K562 (cell line): ENCODE measurements around the gene WBP1. TPM values are rescaled to one million over a fixed set of nuclear protein-coding genes. Genes with fewer than 3 reads are reported as not detected.

Source experiments
- BCL6 ChIP-seq: fragments of 250-450 bp; sonication (Bioruptor Pico); IDR thresholded peaks from 2 replicates; pipeline ENCODE4 v1.4.0; 2020
- COPS2 ChIP-seq: fragments of 450-650 bp; conservative IDR thresholded peaks from 2 replicates; pipeline ENCODE4 v1.6.1; 2016; ENCODE audit warnings: mild to moderate bottlenecking, moderate library complexity
- CREB1 ChIP-seq, 2 experiments: sonication (generic) in 1 of 2; formaldehyde crosslinking in 1 of 2; IDR thresholded peaks; 2 replicates each; pipeline versions ENCODE4 v1.6.1 to v1.8.0; 2012 to 2022; ENCODE audit warnings: inconsistent platforms in 1 of 2, mild to moderate bottlenecking in 1 of 2, missing genetic modification reagents in 1 of 2, moderate library complexity in 1 of 2
- EP300 ChIP-seq: IDR thresholded peaks from 2 replicates; pipeline ENCODE4 v1.6.1; 2012; ENCODE audit warnings: low read length, improper control_type of control experiment
- MAZ ChIP-seq, 2 experiments: fragments of 450-650 bp in 1 of 2; sonication (generic) in 1 of 2; formaldehyde crosslinking; IDR thresholded peaks in 1 of 2; conservative IDR thresholded peaks in 1 of 2; 2 replicates each; pipeline versions ENCODE4 v1.4.0 to v1.5.0; 2020; ENCODE audit warnings: mild to moderate bottlenecking in 1 of 2, missing genetic modification reagents in 1 of 2
- MYBL2 ChIP-seq, 2 experiments: fragments of 450-650 bp in 1 of 2; sonication (generic) in 1 of 2; formaldehyde crosslinking in 1 of 2; IDR thresholded peaks; 2 replicates each; pipeline versions ENCODE4 v1.6.1 to v1.8.1; 2017 to 2022; ENCODE audit warnings: borderline replicate concordance in 1 of 2, inconsistent platforms in 1 of 2, low read depth in 1 of 2, mild to moderate bottlenecking in 1 of 2, missing genetic modification reagents in 1 of 2, moderate library complexity in 1 of 2
- PHF21A ChIP-seq: fragments of 450-650 bp; IDR thresholded peaks from 2 replicates; pipeline ENCODE4 v1.6.1; 2017; ENCODE audit warnings: low read depth, borderline replicate concordance
- POLR2AphosphoS5 ChIP-seq: IDR thresholded peaks from 2 replicates; pipeline ENCODE4 v1.6.1; 2011; ENCODE audit warnings: mild to moderate bottlenecking, low read depth, low read length, moderate library complexity; ENCODE audit not compliant: control insufficient read depth, insufficient read depth
- SREBF1 ChIP-seq: fragments of 150-350 bp; IDR thresholded peaks from 2 replicates; pipeline ENCODE4 v1.6.1; 2014; ENCODE audit warnings: antibody characterized with exemption, low read depth, low read length, borderline replicate concordance
- STAG1 ChIP-seq: sonication (generic); formaldehyde crosslinking; IDR thresholded peaks from 2 replicates; pipeline ENCODE4 v1.5.0; 2020; ENCODE audit warnings: missing genetic modification reagents, borderline replicate concordance
- TARDBP ChIP-seq: fragments of 450-650 bp; IDR thresholded peaks from 2 replicates; pipeline ENCODE4 v1.6.1; 2016
- ZBTB7A ChIP-seq: IDR thresholded peaks from 2 replicates; pipeline ENCODE4 v1.6.1; 2011; ENCODE audit warnings: low read depth, mild to moderate bottlenecking, low read length, moderate library complexity, borderline replicate concordance; ENCODE audit not compliant: control insufficient read depth
- ZHX1 ChIP-seq: fragments of 150-350 bp; conservative IDR thresholded peaks from 2 replicates; pipeline ENCODE4 v1.6.1; 2014; ENCODE audit warnings: low read length
- ZKSCAN1 ChIP-seq: fragments of 150-350 bp; IDR thresholded peaks from 2 replicates; pipeline ENCODE4 v1.6.1; 2016; ENCODE audit warnings: low read depth, low read length
- ZNF778 ChIP-seq: fragments of 450-650 bp; formaldehyde crosslinking; IDR thresholded peaks from 2 replicates; pipeline ENCODE4 v1.4.0; 2020; ENCODE audit warnings: mild to moderate bottlenecking, moderate library complexity
- polyA plus RNA-seq, 8 experiments: library from polyadenylated mRNA; depleted of rRNA in 4 of 8; stranded (reverse) in 5 of 8; unstranded in 3 of 8; fragments of >200 nt; fragmentation: Nextera tagmentation in 2 of 8; fragmentation: Illumina TruSeq in 1 of 8; extraction: Ambion mirVana in 2 of 8; extraction: Trizol in 1 of 8; gene quantifications; 2 replicates each; pipeline versions ENCODE4 v1.2.1 to v1.2.3, GENCODE V29; 2011 to 2014; ENCODE audit warnings: inconsistent platforms in 1 of 8, missing spikeins in 1 of 8
- total RNA-seq, 7 experiments: library from RNA; depleted of rRNA in 6 of 7; stranded (reverse); fragments of >200 nt in 6 of 7; fragmentation: Illumina TruSeq in 2 of 7; extraction: Trizol in 2 of 7; gene quantifications; 2 replicates each; pipeline versions ENCODE4 v1.2.1 to v1.2.3, GENCODE V29; 2011 to 2021; ENCODE audit warnings: low replicate concordance in 1 of 7
- TF ChIP-seq, protein P1 (sequence below): fragments of 450-650 bp; formaldehyde crosslinking; IDR thresholded peaks from 2 replicates; pipeline ENCODE4 v1.4.0; 2022; ENCODE audit warnings: missing genetic modification characterization
- TF ChIP-seq, protein P2 (sequence below): fragments of 450-650 bp; IDR thresholded peaks from 2 replicates; pipeline ENCODE4 v1.7.0; 2016; ENCODE audit warnings: borderline replicate concordance
- TF ChIP-seq, protein P3 (sequence below): sonication (generic); formaldehyde crosslinking; IDR thresholded peaks from 2 replicates; pipeline ENCODE4 v1.9.0; 2022; ENCODE audit warnings: mild to moderate bottlenecking, missing genetic modification reagents

Gene WBP1
- total and polyA plus RNA-seq, 9 of the 15 experiments (the other 6 are each of a cell fraction or from before 2014, with no cell fraction given), result 1.9 to 27.7 (median 14.2) TPM

DNA sequence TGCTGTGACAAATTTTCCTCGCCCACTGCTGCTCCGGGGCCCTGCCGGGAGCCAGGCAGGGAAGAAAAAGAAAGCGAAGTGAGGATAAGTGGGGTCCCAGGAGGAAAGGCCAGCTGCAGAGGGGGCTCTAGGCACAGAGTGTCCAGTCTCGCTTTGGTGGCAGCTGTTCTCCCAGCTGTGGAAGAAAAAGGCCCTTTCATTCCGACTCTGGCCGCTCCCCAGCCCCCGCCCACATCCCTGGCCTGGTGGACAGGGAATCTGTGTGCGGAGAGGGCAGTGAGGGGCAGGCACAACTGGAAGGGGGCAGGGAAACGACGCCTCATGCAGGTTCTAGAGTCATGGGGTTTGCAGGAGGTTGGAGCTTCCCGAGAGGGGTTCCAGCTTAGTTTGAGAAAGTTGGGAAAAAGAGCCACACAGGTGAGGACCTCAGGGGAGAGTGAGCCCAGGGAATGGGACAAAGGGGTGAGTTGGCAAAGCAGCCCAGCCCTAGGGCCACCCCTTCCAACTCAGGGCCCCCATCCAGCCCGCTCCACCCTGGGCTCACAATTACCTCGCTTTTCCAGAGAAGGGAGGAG, 18.3 kb upstream of the WBP1 start (continued):
- TF ChIP-seq MAZ (CRISPR knock-in tag; conservative IDR thresholded peaks at IDR 0.05 in 1 of 2, IDR thresholded peaks at IDR 0.05 in 1 of 2) (0 out of 4 replicates have a peak, but pooled peaks of 1 of the 2 experiments have one; percentile 60), ZBTB7A (no peak), EP300 (no peak), ZNF778 (CRISPR knock-in tag) (no peak), SREBF1 (no peak), ZKSCAN1 (no peak), PHF21A (no peak), POLR2AphosphoS5 (no peak), COPS2 (no peak), STAG1 (no peak), TARDBP (no peak), MYBL2 (IDR thresholded peaks at IDR 0.05; ENCODE audit: low read depth) (no peak), MYBL2 (CRISPR knock-in tag; IDR thresholded peaks at IDR 0.05; ENCODE audit: borderline replicate concordance) (no peak), BCL6 (CRISPR knock-in tag) (no peak), ZHX1 (no peak), CREB1 (IDR thresholded peaks at IDR 0.05) (no peak), CREB1 (CRISPR knock-in tag; IDR thresholded peaks at IDR 0.05) (no peak)
- TF ChIP-seq, protein P1, sequence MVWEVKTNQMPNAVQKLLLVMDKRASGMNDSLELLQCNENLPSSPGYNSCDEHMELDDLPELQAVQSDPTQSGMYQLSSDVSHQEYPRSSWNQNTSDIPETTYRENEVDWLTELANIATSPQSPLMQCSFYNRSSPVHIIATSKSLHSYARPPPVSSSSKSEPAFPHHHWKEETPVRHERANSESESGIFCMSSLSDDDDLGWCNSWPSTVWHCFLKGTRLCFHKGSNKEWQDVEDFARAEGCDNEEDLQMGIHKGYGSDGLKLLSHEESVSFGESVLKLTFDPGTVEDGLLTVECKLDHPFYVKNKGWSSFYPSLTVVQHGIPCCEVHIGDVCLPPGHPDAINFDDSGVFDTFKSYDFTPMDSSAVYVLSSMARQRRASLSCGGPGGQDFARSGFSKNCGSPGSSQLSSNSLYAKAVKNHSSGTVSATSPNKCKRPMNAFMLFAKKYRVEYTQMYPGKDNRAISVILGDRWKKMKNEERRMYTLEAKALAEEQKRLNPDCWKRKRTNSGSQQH, result no peak
- TF ChIP-seq, protein P2, sequence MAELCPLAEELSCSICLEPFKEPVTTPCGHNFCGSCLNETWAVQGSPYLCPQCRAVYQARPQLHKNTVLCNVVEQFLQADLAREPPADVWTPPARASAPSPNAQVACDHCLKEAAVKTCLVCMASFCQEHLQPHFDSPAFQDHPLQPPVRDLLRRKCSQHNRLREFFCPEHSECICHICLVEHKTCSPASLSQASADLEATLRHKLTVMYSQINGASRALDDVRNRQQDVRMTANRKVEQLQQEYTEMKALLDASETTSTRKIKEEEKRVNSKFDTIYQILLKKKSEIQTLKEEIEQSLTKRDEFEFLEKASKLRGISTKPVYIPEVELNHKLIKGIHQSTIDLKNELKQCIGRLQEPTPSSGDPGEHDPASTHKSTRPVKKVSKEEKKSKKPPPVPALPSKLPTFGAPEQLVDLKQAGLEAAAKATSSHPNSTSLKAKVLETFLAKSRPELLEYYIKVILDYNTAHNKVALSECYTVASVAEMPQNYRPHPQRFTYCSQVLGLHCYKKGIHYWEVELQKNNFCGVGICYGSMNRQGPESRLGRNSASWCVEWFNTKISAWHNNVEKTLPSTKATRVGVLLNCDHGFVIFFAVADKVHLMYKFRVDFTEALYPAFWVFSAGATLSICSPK, result 0 out of 2 replicates have a peak, but pooled peaks have one; percentile 64
- TF ChIP-seq, protein P3, sequence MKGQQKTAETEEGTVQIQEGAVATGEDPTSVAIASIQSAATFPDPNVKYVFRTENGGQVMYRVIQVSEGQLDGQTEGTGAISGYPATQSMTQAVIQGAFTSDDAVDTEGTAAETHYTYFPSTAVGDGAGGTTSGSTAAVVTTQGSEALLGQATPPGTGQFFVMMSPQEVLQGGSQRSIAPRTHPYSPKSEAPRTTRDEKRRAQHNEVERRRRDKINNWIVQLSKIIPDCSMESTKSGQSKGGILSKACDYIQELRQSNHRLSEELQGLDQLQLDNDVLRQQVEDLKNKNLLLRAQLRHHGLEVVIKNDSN (CRISPR knock-in tag), result no peak
